Measurements from ENCODE around the gene CNIH3. TPM values are rescaled to one million over a fixed set of nuclear protein-coding genes. Genes with fewer than 3 reads are reported as not detected.

The CNIH3 gene
- polyA plus RNA-seq, 6 donors from 2014 or later = 0.97 to 4.0 (median 1.8) TPM; not detected in 1

DNA sequence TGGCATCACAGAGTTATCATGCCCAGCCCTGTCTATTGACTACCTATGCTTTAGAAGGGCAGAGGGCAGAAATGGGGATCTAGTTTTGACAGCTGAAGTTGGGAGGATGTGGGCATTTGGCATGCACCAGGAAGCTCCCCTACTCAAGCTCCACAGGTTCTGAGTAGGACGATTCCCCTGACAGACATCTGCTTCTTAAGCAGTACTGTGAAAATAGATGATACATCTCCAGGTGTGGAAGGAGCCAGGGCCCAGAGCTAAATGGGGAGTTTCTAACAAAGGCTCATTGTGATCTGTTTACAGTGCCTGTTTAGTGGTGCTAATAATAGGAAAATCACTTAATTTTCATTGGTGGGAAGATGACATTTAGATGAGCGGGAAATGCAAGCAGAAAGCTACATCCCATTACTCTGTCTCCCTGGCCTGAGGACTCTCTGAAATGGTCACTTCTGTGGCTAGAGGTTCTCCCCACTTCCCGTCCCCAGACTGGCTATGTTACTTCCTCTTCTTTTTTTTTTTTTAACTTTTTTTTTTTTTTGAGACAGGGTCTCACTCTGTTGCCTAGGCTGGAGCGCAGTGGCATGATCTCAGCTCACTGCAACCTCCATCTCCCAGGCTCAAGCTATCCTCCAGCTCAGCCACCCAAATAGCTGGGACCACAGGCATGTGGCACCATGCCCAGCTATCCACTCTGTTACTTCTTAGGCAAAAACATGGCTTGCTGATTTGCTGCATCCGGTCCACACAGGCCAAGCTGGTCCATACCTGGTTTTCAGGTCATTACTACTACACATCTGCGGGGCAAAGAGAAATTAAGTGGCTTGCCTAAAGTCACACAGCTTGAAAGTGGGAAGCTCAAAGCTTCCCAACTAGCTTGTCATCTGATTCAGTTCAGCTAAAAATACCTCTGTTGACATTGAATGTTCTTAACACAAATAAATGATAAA, 23.2 kb upstream of the CNIH3 start:
- H3K9me3 Mint-ChIP-seq = peaks cover 0 to 2% (median 0%) of the 10 kb centered on the region in 7 donors
- H3K27me3 Mint-ChIP-seq = no peaks in the 10 kb centered on the region
- DNase-seq (no peak), ATAC-seq (ENCODE audit: low read depth in 2 of 2) (no peak)
- peaks cover 0 to 16% (median 7%) of the 10 kb centered on the region in 3 donors for H3K4me1 Mint-ChIP-seq
- no peak overlapping the region for H3K4me3 Mint-ChIP-seq
- H3K36me3 Mint-ChIP-seq = no peaks in the 10 kb centered on the region
- no peak overlapping the region for H3K27ac Mint-ChIP-seq

DNA sequence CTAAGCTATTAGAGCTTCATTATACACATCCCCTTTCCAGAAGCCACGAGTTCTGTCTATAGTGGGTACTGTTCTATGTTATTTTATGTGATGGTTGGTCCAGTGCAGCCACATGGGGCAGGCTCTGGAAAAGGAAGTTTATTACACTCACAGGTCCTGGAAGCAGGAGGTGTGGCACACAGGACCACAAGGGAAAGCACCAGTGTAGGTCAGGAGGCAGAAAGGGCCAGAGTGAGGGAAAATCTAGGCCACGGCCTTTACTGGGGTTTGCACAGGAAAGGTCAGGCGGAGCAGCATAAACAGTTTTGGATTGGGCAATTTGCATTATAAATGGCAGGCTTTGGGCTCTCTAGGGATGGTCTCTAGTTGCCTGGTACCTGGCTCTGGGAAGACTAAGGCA, 21.8 kb upstream of the CNIH3 start:
- Mint-ChIP-seq H3K27me3 (no peaks in the 10 kb centered on the region), H3K36me3 (no peaks in the 10 kb centered on the region), H3K9me3 (peaks cover 0 to 2% (median 0%) of the 10 kb centered on the region in 7 donors), H3K4me1 (peaks cover 0 to 16% (median 7%) of the 10 kb centered on the region in 3 donors), H3K4me3 (no peak overlapping the region), H3K27ac (peak overlapping the region in 1 of 6 donors; percentile 52)
- ATAC-seq (ENCODE audit: low read depth in 2 of 2) = no peak
- DNase-seq = no peak

DNA sequence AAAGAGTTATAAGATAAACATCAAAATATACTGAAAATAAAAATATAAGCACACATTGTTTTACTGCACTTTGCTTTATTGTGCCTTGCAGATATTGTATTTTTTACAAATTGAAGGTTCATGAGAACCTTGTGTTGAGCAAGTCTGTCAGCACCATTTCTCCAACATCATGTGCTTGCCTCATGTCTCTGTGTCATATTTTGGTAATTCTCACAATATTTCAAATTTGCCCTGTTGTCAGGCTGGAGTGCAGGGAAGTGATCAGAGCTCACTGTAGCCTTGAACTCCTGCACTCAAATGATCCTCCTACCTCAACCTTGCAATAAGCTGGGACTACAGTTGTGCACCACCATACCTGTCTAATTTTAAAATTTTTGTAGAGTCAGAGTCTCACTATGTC, 21.3 kb upstream of the CNIH3 start:
- Mint-ChIP-seq H3K27ac (no peak overlapping the region), H3K9me3 (peaks cover 0 to 2% (median 0%) of the 10 kb centered on the region in 7 donors), H3K4me3 (no peak overlapping the region), H3K4me1 (peaks cover 0 to 16% (median 7%) of the 10 kb centered on the region in 3 donors), H3K36me3 (no peaks in the 10 kb centered on the region), H3K27me3 (no peaks in the 10 kb centered on the region)
- DNase-seq = no peak
- ATAC-seq (ENCODE audit: low read depth in 2 of 2) = no peak

DNA sequence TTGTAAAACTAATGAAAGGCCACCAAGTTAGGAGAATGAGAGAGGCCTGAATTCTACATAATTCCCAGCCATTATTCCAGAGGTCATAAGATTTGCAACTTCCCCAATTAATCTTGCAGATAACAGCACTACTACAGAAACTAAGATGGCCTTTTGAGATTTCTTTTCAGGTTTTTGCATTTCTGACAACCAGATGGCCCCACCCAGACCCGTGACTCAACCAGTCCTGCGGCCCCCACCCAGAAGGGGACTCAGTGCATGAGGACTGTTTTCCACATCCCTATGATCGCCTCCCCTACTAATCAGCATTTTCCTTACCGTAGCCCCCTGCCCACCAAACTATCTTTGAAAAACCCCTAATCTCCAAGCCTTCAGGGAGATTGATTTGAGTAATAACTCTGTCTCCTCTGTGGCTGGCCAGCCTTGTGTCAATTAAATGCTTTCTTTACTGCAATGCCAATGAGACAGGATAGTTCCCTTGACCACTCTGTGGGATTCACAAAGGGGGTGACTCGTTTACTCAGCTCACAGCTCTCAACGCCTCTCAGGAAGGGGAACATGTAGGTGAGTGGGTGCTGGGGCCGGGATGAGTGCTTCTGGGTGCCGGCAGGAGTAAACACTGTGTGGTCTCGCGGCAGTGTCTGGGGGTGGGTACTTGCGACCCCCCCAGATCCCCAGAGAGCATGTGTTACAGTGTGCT, 10.5 kb upstream of the CNIH3 start:
- Mint-ChIP-seq H3K27ac (no peak overlapping the region), H3K4me3 (no peak overlapping the region), H3K36me3 (peaks cover 4 to 12% of the 10 kb centered on the region in 2 donors), H3K9me3 (peaks cover 2 to 15% (median 9%) of the 10 kb centered on the region in 7 donors), H3K4me1 (no peaks in the 10 kb centered on the region), H3K27me3 (peaks cover 13 to 51% (median 46%) of the 10 kb centered on the region in 3 donors)
- ATAC-seq (ENCODE audit: low read depth in 2 of 2) = no peak
- DNase-seq = no peak

DNA sequence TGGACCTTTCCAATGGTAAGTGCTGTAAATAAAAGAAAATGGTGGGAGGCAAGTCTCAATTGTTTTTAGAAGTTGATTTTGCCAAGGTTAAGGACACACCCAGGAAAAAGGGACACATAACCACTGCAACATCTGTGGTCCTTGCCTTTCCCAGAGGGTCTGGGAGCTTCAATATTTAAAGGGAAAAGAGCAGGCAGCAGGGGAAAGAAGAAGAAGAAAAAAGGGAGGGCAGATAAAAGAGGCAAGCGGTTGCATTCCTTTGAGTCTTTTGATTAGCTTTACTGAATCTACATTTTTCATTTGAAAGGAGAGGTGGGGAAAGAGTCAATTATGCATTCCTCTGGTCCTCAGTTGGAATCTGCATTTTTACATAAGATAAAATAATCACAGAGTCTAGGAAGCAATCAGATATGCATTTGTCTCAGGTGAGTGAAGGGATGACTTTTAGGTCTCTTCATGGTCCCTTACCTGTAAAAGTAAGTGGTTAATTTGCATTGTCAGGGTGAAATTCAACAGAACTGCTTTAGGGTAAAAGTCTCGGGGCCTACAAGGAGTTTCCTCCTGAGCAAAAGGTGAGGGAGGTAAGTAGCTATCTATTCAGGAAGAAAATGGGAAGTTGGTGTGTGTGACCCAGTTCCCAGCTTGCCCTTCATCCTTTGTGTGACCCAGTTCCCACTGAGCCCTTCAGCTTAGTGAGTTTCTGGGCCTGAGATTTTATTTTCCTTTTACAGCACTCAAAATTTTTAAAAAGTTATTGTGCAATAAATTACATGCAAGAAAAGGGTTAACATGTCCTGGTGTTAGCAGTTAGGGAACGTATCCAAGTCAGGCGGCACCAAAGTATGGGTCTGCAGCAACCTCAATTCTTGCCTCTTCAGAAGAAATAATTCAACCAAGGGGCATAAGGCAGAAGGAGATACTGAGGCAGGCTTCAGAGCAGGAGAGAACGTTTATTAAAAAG, 8.6 kb upstream of the CNIH3 start:
- H3K9me3 Mint-ChIP-seq = peaks cover 2 to 15% (median 9%) of the 10 kb centered on the region in 7 donors
- ATAC-seq (ENCODE audit: low read depth in 2 of 2) = no peak
- no peak overlapping the region for H3K27ac Mint-ChIP-seq
- no peak for DNase-seq
- H3K4me3 Mint-ChIP-seq = peak overlapping the region in 1 of 8 donors; percentile 54
- H3K4me1 Mint-ChIP-seq = no peaks in the 10 kb centered on the region
- H3K36me3 Mint-ChIP-seq = peaks cover 4 to 12% of the 10 kb centered on the region in 2 donors
- H3K27me3 Mint-ChIP-seq = peaks cover 11 to 59% (median 54%) of the 10 kb centered on the region in 3 donors

DNA sequence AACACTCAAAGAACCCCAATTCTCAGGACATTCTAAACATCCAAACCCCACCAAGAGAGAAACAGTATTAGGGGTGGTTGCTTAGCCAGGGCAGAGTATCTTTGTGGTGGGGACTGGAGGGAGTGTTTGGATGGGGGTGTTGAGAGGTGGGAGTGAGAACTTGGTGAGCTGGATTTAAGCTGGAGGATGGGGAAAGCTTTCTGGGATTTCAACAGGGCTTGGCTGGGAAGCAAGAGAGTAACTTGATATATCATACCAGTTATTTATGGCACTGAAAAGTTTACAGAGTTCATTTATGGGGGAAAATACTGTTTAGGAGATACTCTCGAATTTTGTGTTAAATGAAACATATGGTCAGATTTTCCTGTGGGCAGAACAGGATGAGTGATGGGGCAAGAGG, 6.8 kb upstream of the CNIH3 start:
- peaks cover 9 to 68% (median 49%) of the 10 kb centered on the region in 3 donors for H3K27me3 Mint-ChIP-seq
- peaks cover 4 to 12% of the 10 kb centered on the region in 2 donors for H3K36me3 Mint-ChIP-seq
- H3K4me3 Mint-ChIP-seq = no peak overlapping the region
- H3K4me1 Mint-ChIP-seq = no peaks in the 10 kb centered on the region
- peak overlapping the region in 1 of 6 donors; percentile 13 for H3K27ac Mint-ChIP-seq
- DNase-seq (no peak), ATAC-seq (ENCODE audit: low read depth in 2 of 2) (no peak)
- peaks cover 2 to 15% (median 9%) of the 10 kb centered on the region in 7 donors for H3K9me3 Mint-ChIP-seq

DNA sequence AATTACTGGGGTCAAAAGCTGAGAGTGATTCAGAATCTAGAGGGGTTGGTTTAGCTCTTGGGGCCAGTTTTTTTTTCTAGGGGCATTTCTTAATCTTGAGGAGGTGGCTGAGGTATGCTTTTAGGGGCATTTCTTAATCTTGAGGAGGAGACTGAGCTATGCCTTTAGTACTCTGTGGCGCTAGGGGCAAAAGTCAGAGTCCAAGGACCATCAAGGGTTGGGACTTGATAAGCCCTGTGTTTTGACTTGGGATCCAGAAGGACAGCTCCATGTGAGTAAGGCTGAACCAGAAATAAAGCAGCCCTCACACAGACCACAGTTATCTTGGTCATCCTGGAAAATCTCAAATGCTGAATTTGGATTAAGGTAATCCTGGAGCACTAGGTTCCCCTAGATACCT, 3.9 kb upstream of the CNIH3 start:
- Mint-ChIP-seq H3K9me3 (peaks cover 0 to 4% (median 0%) of the 10 kb centered on the region in 7 donors), H3K4me3 (no peak overlapping the region), H3K4me1 (peaks cover 0 to 15% (median 7%) of the 10 kb centered on the region in 3 donors), H3K27ac (no peak overlapping the region), H3K36me3 (no peaks in the 10 kb centered on the region), H3K27me3 (peaks cover 19 to 60% (median 46%) of the 10 kb centered on the region in 3 donors)
- no peak for ATAC-seq (ENCODE audit: low read depth in 2 of 2)
- DNase-seq = no peak

DNA sequence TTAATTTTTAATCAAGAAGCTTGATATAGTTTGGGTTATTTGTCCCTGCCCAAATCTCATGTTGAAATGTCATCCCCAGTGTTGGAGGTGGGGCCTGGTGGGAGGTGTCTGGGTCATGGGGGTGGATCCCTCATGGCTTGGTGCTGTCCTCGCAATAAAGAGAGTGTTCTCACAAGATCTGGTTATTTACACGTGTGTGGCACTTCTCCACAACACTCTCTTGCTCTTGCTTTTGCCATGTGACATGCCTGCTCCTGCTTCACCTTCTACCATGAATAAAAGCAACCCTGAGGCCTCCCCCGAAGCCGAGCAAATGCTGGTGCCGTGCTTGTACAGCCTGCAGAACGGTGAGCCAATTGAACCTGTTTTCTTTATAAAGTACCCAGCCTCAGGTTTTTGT, 2.6 kb upstream of the CNIH3 start:
- H3K27ac Mint-ChIP-seq = no peak overlapping the region
- peaks cover 5 to 20% (median 7%) of the 10 kb centered on the region in 3 donors for H3K4me1 Mint-ChIP-seq
- peaks cover 0 to 4% (median 0%) of the 10 kb centered on the region in 7 donors for H3K9me3 Mint-ChIP-seq
- peak overlapping the region in 1 of 8 donors; percentile 5 for H3K4me3 Mint-ChIP-seq
- H3K36me3 Mint-ChIP-seq = no peaks in the 10 kb centered on the region
- no peak for DNase-seq
- peaks cover 30 to 63% (median 52%) of the 10 kb centered on the region in 3 donors for H3K27me3 Mint-ChIP-seq
- no peak for ATAC-seq (ENCODE audit: low read depth in 2 of 2)

DNA sequence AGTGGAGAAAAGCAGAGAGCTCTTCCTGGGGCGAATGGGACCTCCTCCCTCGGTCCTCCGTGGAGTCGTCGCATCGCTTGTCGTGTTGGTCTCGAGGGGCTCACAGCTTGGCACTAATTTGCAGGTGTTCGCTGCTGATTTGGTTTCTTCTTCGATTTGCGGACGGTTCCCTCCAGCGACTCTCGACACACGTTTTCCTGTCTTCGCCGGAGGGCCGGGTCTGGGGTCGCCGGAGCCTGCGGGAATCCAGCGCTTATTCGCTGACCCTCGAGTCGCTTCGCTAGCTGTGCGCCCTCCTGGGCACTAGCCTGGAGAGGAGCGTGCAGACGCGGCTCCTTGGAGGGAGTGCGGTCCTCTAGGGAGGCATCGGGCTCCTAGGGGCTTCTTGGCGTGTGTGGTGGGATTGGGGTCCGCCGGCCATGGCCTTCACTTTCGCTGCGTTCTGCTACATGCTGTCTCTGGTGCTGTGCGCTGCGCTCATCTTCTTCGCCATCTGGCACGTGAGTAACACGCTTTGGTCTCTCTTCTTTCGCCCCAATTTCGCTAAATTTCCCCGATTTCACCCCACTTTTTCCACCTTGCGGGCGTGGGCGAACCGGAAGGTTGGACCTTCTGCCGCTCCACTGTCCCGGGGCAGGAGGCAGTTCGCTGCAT, 766 bp downstream of the CNIH3 start:
- Mint-ChIP-seq H3K4me3 (peak overlapping the region in 4 of 8 donors; percentile 30 to 51 (median 48)), H3K27me3 (peaks cover 53 to 67% (median 55%) of the 10 kb centered on the region in 3 donors), H3K4me1 (peaks cover 5 to 20% (median 7%) of the 10 kb centered on the region in 3 donors), H3K9me3 (peaks cover 3 to 7% (median 6%) of the 10 kb centered on the region in 7 donors), H3K36me3 (peaks cover 0 to 6% of the 10 kb centered on the region in 2 donors), H3K27ac (peak overlapping the region in 1 of 6 donors; percentile 36)
- DNase-seq (no peak), ATAC-seq (ENCODE audit: low read depth in 2 of 2) (no peak)

DNA sequence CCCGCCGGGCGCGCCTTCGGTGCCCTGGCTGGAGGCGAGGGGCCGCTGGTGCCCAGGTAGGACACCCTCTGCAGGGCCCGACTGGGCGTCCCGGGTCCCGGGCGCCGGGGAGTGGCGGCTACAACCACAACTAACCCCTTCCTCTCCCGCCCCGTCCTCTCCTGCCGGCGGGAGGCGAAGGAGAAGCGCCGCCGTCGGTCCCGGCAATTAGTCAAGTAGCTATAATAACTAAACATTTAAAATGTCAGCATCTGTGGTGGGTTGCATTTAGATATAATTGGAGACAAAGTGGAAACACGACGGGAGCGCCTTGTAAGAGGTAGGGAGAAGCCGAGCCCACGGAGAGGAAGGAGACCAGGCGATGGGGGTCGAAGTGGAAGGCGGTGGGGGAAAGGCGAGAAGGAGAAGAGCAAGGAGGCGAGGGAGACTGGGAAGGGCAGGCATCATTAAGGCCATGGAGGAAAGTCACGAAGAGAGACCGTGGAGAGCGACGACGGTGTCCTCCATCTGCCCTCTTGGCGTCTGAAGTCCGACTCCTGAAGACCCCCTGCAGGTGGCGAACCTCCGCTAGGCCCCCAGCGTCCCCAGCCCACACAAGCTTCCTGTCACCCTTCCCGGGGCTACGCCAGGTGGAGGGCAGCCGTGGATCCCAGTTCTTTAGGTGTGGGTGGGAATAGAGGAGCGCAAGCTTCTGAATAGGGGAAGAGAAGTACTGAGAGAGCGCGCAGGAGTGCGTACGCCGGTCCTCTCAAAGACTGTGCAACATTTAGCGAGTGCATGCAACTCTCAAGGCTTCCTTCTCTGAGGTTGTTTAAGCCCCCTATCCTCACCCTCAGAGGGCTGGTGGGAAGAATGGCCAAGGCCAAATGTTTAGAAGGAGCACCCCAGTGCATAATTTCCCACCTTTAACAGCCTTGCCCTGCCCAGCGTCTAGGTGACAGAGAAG, 1.6 kb downstream of the CNIH3 start:
- Mint-ChIP-seq H3K36me3 (peaks cover 0 to 13% of the 10 kb centered on the region in 2 donors), H3K4me3 (peak overlapping the region in 3 of 8 donors; percentile 22 to 61 (median 51)), H3K27me3 (peaks cover 53 to 73% (median 56%) of the 10 kb centered on the region in 3 donors), H3K4me1 (peaks cover 5 to 20% (median 7%) of the 10 kb centered on the region in 3 donors), H3K9me3 (peaks cover 5 to 15% (median 10%) of the 10 kb centered on the region in 7 donors), H3K27ac (peak overlapping the region in 1 of 6 donors; percentile 68)
- DNase-seq (no peak), ATAC-seq (ENCODE audit: low read depth in 2 of 2) (no peak)

DNA sequence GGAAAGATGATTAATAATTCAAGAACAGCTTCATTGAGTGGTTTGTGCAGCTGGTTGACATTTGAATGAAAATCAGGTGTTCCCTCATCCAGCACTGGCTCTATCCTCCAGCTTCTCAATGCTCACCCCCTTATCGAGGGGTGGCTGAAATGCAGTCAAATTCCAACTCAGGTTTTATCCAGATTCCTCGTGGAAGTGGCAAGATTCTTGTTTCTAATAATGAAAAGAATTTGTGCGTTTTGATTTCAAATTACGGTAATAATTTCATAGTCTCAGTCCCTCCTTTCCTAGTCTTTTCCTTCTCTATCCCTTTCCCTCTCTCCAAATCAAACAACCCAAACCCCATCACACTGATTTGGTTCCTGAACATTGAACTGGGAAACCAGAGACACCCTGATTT, 3.1 kb downstream of the CNIH3 start:
- H3K4me1 Mint-ChIP-seq = peaks cover 7 to 20% (median 10%) of the 10 kb centered on the region in 3 donors
- peaks cover 7 to 17% (median 11%) of the 10 kb centered on the region in 7 donors for H3K9me3 Mint-ChIP-seq
- H3K4me3 Mint-ChIP-seq = peak overlapping the region in 1 of 8 donors; percentile 17
- H3K27ac Mint-ChIP-seq = no peak overlapping the region
- no peak for DNase-seq
- ATAC-seq (ENCODE audit: low read depth in 2 of 2) = no peak
- peaks cover 66 to 77% (median 71%) of the 10 kb centered on the region in 3 donors for H3K27me3 Mint-ChIP-seq
- peaks cover 0 to 13% of the 10 kb centered on the region in 2 donors for H3K36me3 Mint-ChIP-seq

Measured in naive B cell (primary cell).